ENCODE results near the gene PPM1L.

DNA sequence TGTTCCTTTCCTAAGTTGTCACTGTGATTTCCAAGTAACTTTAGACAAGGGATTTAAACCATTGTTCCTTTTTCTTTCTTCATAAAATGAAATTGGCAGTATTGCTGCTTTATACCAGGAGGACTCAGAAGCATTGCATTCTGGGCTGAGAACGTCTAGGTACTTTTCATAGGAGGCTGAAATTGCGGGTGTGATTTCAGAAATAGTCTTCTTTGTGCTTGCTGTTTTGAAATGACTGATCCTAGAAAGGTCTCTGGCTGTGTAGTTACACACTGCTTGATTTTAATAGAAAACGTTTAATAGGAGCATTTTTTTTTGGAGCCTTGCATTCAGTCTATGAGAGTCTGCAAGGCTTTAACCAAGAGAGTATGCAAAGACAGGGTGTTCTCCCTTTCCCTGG, 56.3 kb downstream of the PPM1L start:
- TF ChIP-seq, protein P1, sequence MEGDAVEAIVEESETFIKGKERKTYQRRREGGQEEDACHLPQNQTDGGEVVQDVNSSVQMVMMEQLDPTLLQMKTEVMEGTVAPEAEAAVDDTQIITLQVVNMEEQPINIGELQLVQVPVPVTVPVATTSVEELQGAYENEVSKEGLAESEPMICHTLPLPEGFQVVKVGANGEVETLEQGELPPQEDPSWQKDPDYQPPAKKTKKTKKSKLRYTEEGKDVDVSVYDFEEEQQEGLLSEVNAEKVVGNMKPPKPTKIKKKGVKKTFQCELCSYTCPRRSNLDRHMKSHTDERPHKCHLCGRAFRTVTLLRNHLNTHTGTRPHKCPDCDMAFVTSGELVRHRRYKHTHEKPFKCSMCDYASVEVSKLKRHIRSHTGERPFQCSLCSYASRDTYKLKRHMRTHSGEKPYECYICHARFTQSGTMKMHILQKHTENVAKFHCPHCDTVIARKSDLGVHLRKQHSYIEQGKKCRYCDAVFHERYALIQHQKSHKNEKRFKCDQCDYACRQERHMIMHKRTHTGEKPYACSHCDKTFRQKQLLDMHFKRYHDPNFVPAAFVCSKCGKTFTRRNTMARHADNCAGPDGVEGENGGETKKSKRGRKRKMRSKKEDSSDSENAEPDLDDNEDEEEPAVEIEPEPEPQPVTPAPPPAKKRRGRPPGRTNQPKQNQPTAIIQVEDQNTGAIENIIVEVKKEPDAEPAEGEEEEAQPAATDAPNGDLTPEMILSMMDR (IDR thresholded peaks at IDR 0.05) = no peak
- TF ChIP-seq EZH2 (IDR thresholded peaks at IDR 0.05; ENCODE audit: borderline replicate concordance, insufficient read depth, low read depth, low read length, poor library complexity, severe bottlenecking) = no peak

Measured in B cell (primary cell).